Hematopoietic multipotent progenitor cell treated with erythropoietin and hydrocortisone succinate and interleukin-3 and kit ligand, for 4 days (in vitro differentiated cells): ENCODE results near the gene OLA1.

ENCODE experiments used
- DNase-seq: peaks from one replicate; pipeline ENCODE4 v3.0.0-alpha.2; 2015

OLA1 gene

GRCh38 chr2:174224125-174224524 is 24.2 kb downstream of the OLA1 start:
- no peak for DNase-seq

- DNase-seq = no peak
Observed at GRCh38 chr2:174223388-174223787, 24.9 kb downstream of the OLA1 start.

- no peak for DNase-seq
Observed at GRCh38 chr2:174222154-174222553, 26.2 kb downstream of the OLA1 start.

GRCh38 chr2:174219321-174219720 is 29.0 kb downstream of the OLA1 start:
- no peak for DNase-seq

GRCh38 chr2:174218773-174219172 is 29.6 kb downstream of the OLA1 start:
- DNase-seq = no peak

- DNase-seq = no peak
Observed at GRCh38 chr2:174217869-174218268, 30.5 kb downstream of the OLA1 start.

GRCh38 chr2:174211954-174212353 is 36.4 kb downstream of the OLA1 start:
- no peak for DNase-seq

GRCh38 chr2:174210862-174211261 is 37.5 kb downstream of the OLA1 start:
- DNase-seq = peak; percentile 71

- DNase-seq = no peak
Observed at GRCh38 chr2:174209325-174209724, 39.0 kb downstream of the OLA1 start.

- no peak for DNase-seq
Observed at GRCh38 chr2:174208026-174208425, 40.3 kb downstream of the OLA1 start.

GRCh38 chr2:174205562-174205961 is 42.8 kb downstream of the OLA1 start:
- DNase-seq = no peak

- DNase-seq = no peak
Observed at GRCh38 chr2:174202188-174202587, 46.1 kb downstream of the OLA1 start.

- DNase-seq = no peak
Observed at GRCh38 chr2:174198846-174199564, 49.3 kb downstream of the OLA1 start.

- DNase-seq = no peak
Observed at GRCh38 chr2:174195253-174195652, 53.1 kb downstream of the OLA1 start.

GRCh38 chr2:174193737-174194136 is 54.6 kb downstream of the OLA1 start:
- DNase-seq = peak; percentile 28

GRCh38 chr2:174192664-174193063 is 55.7 kb downstream of the OLA1 start:
- DNase-seq = no peak

- no peak for DNase-seq
Observed at GRCh38 chr2:174191342-174192074, 56.8 kb downstream of the OLA1 start.

GRCh38 chr2:174184915-174185314 is 63.4 kb downstream of the OLA1 start:
- DNase-seq = no peak

GRCh38 chr2:174184504-174184903 is 63.8 kb downstream of the OLA1 start:
- no peak for DNase-seq

- no peak for DNase-seq
Observed at GRCh38 chr2:174183076-174183475, 65.3 kb downstream of the OLA1 start.

- no peak for DNase-seq
Observed at GRCh38 chr2:174181368-174181767, 67.0 kb downstream of the OLA1 start.

- DNase-seq = no peak
Observed at GRCh38 chr2:174180726-174181236, 67.6 kb downstream of the OLA1 start.

- DNase-seq = peak; percentile 60
Observed at GRCh38 chr2:174180165-174180724, 68.1 kb downstream of the OLA1 start.

GRCh38 chr2:174177316-174177890 is 70.9 kb downstream of the OLA1 start:
- no peak for DNase-seq
